Activated T-helper 2 cell treated with anti-CD3 and anti-CD28 coated beads, Interferon-gamma antibody, Interleukin-2, Interleukin-4, amounts not matched to agents 10 μg/mL and 5 μg/mL and 100 μg/mL, durations not matched to agents 14 hours and 24 hours and 36 hours (primary cell): ENCODE results near the gene GALNT17. TPM values are rescaled to one million over a fixed set of nuclear protein-coding genes. Genes with fewer than 3 reads are reported as not detected.

Experiments
- DNase-seq: peaks from one replicate; pipeline ENCODE4 v3.0.0; 2021; ENCODE audit warnings: low spot score
- H3K27ac Mint-ChIP-seq: one replicate; pipeline ENCODE4 v1.8.0; 2021; ENCODE audit warnings: mixed read lengths
- H3K27me3 Mint-ChIP-seq: one replicate; pipeline ENCODE4 v1.8.0; 2021; ENCODE audit warnings: low read depth, mixed read lengths
- H3K36me3 Mint-ChIP-seq: one replicate; pipeline ENCODE4 v1.8.0; 2021; ENCODE audit warnings: low read depth, mixed read lengths
- H3K4me1 Mint-ChIP-seq: one replicate; pipeline ENCODE4 v1.8.0; 2021; ENCODE audit warnings: low read depth, mixed read lengths
- H3K4me3 Mint-ChIP-seq: one replicate; pipeline ENCODE4 v1.8.0; 2021; ENCODE audit warnings: low read depth, mild to moderate bottlenecking, moderate library complexity, mixed read lengths
- H3K9me3 Mint-ChIP-seq: one replicate; pipeline ENCODE4 v1.8.0; 2021; ENCODE audit warnings: mixed read lengths
- intact Hi-C: fragments of 100-400 bp; cut with micrococcal nuclease; formaldehyde crosslinking; loops from one replicate; pipeline ENCODE4 v1.15.1; 2023
- total RNA-seq: library from RNA; stranded (reverse); gene quantifications from 2 replicates; pipeline ENCODE4 v1.2.3, GENCODE V29; 2022

The GALNT17 gene
- total RNA-seq, 1 donor from 2014 or later: not detected

DNA sequence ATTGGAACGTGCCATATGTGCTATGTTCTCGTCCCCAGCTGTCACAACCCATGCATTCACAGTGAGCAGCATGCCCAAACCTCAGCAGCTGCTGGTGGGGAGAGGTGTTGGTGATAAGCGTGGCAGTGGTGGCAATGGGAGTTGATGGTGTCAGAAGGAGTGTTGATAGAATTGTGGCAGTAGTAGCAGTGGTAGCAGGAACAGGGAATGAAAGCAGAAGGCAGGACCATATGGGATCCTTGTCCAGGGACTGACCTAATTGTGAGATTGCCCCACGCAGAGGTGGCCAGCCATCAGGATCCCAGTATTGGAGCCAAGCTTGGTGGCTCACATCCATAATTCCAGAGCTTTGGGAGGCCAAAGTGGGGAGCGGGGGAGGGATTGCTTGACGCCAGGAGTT lies 276.3 kb downstream of the GALNT17 start:
- Mint-ChIP-seq H3K4me1 (no peaks in the 10 kb centered on the region), H3K36me3 (no peaks in the 10 kb centered on the region), H3K4me3 (no peak overlapping the region), H3K27ac (no peak overlapping the region), H3K9me3 (peaks cover 55% of the 10 kb centered on the region), H3K27me3 (no peaks in the 10 kb centered on the region)
- DNase-seq: no peak
- intact Hi-C loops: no loop called here

DNA sequence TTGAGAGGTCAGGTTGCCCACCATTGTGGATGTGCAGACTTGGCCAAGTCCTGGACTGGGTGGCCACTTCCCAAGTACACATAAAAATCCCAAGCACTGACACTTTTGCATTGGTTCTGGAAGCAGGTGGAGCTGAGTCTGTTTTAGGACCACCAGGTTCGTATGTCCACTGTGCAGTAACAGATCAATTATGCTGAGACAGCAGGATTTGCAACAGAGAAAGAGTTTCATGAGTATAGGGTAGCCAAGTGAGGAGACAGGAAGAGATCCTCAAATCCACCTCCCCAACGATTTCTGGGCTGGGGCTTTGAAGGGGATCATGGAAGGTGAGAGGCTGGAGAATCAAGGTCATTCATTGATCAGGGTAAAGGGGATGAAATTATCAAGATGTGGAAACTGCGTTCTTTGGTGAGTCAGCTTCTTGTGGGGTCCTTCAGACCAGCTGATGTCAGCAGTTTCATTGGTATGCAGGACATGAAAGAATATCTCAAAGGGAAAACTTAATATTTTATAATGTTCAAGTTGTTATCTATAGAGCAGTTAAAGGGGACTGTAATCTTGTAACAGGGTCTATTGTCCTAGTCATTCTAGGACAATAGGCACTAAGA lies 277.7 kb downstream of the GALNT17 start:
- Mint-ChIP-seq H3K27ac (no peak overlapping the region), H3K4me3 (no peak overlapping the region), H3K27me3 (no peaks in the 10 kb centered on the region), H3K9me3 (peaks cover 52% of the 10 kb centered on the region), H3K36me3 (no peaks in the 10 kb centered on the region), H3K4me1 (no peaks in the 10 kb centered on the region)
- DNase-seq: no peak
- intact Hi-C loops: no loop called here

DNA sequence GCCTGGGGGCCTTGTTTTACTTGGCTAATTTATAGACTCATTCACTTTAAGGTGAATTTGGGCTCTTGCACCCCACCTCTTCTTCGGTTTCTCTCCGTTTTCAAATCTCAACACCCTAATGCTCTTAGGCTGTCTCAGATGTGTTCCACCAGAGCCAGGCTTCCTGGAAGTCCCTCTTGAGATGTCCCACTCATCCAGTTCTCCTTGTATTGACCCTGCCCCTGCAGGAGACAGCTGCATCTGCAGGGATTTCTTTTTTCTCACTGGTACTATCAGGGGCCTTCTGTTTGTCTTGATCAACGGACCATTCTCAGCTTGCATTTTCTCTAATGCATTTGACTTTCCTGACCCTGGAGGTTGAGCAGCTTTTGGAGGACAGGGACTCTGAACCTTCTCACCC lies 279.5 kb downstream of the GALNT17 start:
- Mint-ChIP-seq H3K9me3 (peaks cover 63% of the 10 kb centered on the region), H3K4me1 (no peaks in the 10 kb centered on the region), H3K4me3 (no peak overlapping the region), H3K36me3 (no peaks in the 10 kb centered on the region), H3K27ac (no peak overlapping the region), H3K27me3 (no peaks in the 10 kb centered on the region)
- intact Hi-C loops: no loop called here
- no peak for DNase-seq

DNA sequence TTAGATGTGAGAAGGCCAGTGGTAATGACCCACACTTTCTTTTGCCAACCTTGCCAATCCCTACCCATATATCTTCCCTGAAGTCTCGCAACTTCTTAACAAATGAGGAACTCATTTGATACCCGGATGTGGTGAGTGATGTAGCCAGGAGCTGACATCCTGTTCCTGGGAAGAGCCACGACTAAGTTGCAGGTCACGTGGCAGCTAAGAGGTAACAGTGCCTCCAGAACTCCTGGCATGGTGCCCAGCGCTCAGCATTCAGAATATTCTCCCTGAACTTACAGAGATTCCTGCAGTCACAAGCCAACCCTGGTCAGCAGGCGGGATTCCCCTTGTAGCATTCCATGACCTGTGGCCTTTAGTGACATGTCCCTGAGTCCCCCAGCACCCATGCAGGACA lies 282.5 kb downstream of the GALNT17 start:
- no peak overlapping the region for H3K4me3 Mint-ChIP-seq
- intact Hi-C loops: no loop called here
- no peak for DNase-seq
- no peaks in the 10 kb centered on the region for H3K36me3 Mint-ChIP-seq
- H3K27me3 Mint-ChIP-seq: no peaks in the 10 kb centered on the region
- H3K9me3 Mint-ChIP-seq: peaks cover 66% of the 10 kb centered on the region
- H3K4me1 Mint-ChIP-seq: no peaks in the 10 kb centered on the region
- H3K27ac Mint-ChIP-seq: no peak overlapping the region

DNA sequence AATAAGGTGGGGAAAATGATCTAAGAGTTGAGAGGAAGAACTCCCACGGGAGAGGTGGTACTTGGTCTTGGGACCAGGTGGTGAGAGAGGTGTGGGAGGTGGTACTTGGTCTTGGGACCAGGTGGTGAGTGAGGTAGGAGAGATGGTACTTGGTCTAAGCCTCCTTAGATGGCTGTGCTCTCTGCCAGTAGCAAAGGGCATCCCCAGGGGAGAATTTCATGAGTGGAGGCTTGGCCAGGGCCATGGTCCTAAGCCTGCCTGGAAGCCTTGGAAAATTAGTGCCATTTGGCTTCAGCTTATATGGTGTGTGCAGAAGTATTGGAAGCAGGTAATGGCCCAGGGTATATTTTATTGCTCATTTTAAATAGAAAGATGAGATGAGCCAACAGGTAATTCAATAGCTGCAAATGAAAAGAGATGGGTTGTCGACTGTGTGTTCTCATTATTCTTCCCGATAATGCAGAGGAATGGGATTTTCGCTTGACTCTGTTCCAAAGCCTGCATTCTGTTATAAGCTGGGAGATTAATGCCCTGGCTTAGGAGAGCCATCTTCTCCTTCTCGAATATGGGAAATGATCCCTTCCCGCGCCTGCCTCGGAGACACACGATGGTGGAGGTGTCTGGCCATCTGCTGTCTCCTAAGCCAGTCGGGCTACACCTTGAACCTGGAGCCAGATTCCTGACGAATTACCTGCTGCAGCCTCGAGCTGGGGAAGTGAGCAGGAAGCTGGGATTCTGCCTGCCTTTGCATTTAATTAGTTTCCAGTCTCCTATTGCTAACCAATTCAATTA lies 287.8 kb downstream of the GALNT17 start:
- H3K4me1 Mint-ChIP-seq: no peaks in the 10 kb centered on the region
- no peak overlapping the region for H3K4me3 Mint-ChIP-seq
- intact Hi-C loops: no loop called here
- no peaks in the 10 kb centered on the region for H3K36me3 Mint-ChIP-seq
- H3K9me3 Mint-ChIP-seq: peaks cover 57% of the 10 kb centered on the region
- no peak overlapping the region for H3K27ac Mint-ChIP-seq
- no peak for DNase-seq
- H3K27me3 Mint-ChIP-seq: no peaks in the 10 kb centered on the region

DNA sequence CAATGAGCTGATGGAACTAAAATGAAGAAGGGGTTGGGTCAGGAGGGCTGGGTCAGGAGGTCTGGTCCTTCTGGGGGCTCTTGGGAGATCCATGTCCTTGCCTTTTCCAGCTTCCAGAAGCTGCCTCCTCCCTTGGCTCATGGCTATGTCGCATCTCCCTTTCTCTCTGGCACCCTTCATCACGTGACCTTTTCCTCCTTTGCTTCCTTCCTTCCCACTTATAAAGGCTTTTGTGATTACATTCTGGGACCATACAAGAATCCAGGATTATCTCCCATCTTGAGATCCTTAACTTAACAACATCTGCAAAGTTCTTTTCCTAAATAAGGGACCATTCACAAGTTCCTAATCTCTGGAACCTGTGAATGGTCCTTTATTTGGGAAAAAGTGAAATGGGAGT lies 290.2 kb downstream of the GALNT17 start:
- no peak for DNase-seq
- H3K4me1 Mint-ChIP-seq: no peaks in the 10 kb centered on the region
- no peak overlapping the region for H3K27ac Mint-ChIP-seq
- H3K36me3 Mint-ChIP-seq: no peaks in the 10 kb centered on the region
- intact Hi-C loops: no loop called here
- H3K4me3 Mint-ChIP-seq: no peak overlapping the region
- H3K27me3 Mint-ChIP-seq: no peaks in the 10 kb centered on the region
- H3K9me3 Mint-ChIP-seq: peaks cover 50% of the 10 kb centered on the region

DNA sequence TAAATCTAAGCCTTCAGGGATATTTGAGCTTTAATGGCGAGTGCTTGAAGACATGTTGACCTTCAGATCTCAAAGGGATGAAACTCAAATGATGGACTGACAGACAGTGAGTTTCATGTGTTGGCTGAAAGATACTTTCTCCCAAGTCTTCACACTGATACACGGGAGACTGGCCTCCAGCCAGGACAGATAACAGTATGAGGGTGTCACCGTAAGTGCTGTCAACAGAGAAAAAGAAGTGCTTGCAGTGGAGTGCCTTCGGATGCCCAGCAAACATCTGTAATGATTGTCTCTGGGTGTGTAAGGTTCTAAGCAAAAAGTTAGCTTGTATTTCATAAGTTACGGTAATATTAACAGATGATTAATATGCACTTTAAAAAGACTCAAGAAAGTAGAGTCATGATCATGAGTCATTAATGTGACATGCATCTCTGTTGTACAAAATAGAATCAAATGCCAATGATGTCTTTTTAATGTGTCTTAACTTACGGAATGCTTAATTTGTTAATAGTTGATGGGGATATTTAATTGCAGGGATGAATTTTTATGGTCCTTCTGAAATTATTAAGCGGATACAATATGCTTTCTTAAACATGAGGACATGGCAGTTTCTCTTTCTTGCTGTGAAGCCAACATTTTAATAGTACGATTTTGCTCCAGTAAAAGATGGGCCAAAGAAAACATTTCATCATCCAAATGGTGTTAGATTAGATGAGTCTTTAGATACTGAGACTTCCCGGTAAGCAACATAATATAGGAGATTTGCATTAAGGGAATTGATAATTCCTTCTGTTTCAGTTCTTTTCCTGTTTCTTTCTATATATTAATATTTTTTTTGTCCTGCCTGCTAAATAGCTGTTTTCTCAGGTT lies 292.5 kb downstream of the GALNT17 start:
- no peaks in the 10 kb centered on the region for H3K4me1 Mint-ChIP-seq
- no peak for DNase-seq
- no peaks in the 10 kb centered on the region for H3K27me3 Mint-ChIP-seq
- H3K36me3 Mint-ChIP-seq: no peaks in the 10 kb centered on the region
- no peak overlapping the region for H3K27ac Mint-ChIP-seq
- peaks cover 50% of the 10 kb centered on the region for H3K9me3 Mint-ChIP-seq
- intact Hi-C loops: no loop called here
- H3K4me3 Mint-ChIP-seq: no peak overlapping the region

DNA sequence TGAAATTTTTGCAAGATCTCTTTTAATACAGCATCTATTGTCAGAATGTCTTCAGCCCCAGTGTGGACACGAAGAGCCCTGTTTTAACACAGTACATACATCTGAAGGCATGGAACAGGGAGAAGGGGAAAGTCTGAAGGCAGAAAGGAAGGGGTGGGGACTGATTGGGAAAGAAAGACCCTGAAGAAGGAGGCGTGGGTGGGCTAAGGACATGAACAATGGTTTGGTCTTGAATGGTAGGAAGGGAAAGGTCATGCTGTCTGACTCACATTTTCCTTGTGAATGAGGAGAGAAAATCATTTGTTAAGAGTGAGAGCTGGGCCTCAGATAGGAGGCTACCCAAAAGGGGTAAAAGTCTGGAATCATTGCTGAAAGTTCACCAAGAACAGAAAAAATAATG lies 297.1 kb downstream of the GALNT17 start:
- H3K4me3 Mint-ChIP-seq: no peak overlapping the region
- no peak overlapping the region for H3K27ac Mint-ChIP-seq
- no peaks in the 10 kb centered on the region for H3K36me3 Mint-ChIP-seq
- DNase-seq: no peak
- H3K4me1 Mint-ChIP-seq: no peaks in the 10 kb centered on the region
- intact Hi-C loops: no loop called here
- no peaks in the 10 kb centered on the region for H3K27me3 Mint-ChIP-seq
- H3K9me3 Mint-ChIP-seq: peaks cover 48% of the 10 kb centered on the region

DNA sequence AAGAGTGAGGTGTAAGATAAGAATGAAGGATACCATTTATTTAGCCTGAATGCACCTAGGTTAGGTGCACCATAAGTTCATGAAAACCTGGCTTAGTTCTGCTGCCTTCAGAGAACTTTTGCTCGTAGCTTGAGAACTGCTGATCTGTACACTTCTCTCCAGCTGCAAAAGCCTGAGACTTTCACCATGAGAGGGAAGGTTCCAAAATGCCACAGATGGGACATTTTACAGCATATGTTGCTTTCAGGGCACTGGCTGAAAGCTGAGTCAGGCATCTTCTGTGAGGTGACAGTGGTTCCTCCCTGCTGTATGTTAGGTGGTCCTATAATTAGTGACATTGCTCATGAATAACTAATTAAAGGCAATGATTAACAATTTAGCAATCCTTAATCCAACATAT lies 298.3 kb downstream of the GALNT17 start:
- intact Hi-C loops: no loop called here
- Mint-ChIP-seq H3K9me3 (peaks cover 43% of the 10 kb centered on the region), H3K36me3 (no peaks in the 10 kb centered on the region), H3K27me3 (no peaks in the 10 kb centered on the region), H3K4me3 (no peak overlapping the region), H3K4me1 (no peaks in the 10 kb centered on the region), H3K27ac (no peak overlapping the region)
- no peak for DNase-seq

DNA sequence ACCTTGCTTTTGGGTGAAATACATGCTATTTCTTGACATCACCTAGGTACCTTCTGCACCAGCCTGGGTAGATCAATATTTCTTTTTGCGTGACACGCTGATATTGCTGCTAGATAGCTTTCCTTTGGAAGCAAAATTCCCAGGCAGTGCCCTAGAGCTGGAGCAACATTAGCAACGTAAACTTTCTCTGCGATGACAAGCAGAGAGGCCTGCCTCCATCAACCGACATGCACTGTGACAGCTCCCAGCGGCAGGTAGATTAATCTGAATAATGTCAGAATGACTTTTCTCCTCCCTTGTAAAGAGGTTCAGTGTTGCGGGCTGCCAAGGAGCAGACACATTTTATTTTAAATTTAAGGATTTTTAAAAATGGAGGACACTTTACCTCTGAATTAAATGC lies 307.4 kb downstream of the GALNT17 start:
- Mint-ChIP-seq H3K27ac (no peak overlapping the region), H3K4me1 (no peaks in the 10 kb centered on the region), H3K36me3 (no peaks in the 10 kb centered on the region), H3K9me3 (peaks cover 45% of the 10 kb centered on the region), H3K4me3 (no peak overlapping the region), H3K27me3 (no peaks in the 10 kb centered on the region)
- DNase-seq: no peak
- intact Hi-C loops: no loop called here

DNA sequence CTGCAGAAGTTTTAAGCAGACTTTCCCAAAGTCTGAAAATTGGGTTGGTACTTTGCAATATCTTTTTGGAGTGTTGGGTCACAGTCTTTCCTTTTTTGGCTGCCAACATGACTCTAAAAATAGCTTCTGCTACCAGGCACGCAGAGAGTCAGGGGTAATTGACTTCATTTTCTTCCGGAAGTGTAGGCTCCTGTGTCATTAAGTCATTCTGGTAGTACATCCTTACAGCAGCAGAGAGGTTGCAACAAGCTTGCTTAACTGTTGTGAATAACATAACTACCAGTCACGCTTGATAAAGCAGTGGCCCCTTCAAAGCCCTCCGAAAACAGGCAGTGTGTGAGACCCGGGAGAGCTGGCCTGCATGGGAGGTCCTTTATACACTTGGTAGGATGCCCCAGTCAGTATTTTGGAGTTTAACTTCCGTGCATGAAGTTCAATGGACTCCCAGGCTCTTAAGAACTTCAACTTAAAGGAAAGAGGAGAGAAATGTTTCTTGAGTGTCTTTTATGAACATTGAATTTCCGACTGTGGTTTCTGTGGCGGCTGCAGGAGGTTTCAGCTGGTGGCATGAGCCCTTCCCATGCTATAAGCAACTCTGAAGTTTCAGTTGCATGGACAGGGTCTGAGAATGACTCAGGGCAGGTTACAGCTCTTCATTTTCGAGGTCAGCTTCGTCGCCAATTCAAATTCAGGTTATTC lies 310.7 kb downstream of the GALNT17 start:
- no peaks in the 10 kb centered on the region for H3K27me3 Mint-ChIP-seq
- intact Hi-C loops: no loop called here
- H3K36me3 Mint-ChIP-seq: no peaks in the 10 kb centered on the region
- H3K9me3 Mint-ChIP-seq: peaks cover 48% of the 10 kb centered on the region
- no peak for DNase-seq
- H3K27ac Mint-ChIP-seq: no peak overlapping the region
- no peaks in the 10 kb centered on the region for H3K4me1 Mint-ChIP-seq
- no peak overlapping the region for H3K4me3 Mint-ChIP-seq

DNA sequence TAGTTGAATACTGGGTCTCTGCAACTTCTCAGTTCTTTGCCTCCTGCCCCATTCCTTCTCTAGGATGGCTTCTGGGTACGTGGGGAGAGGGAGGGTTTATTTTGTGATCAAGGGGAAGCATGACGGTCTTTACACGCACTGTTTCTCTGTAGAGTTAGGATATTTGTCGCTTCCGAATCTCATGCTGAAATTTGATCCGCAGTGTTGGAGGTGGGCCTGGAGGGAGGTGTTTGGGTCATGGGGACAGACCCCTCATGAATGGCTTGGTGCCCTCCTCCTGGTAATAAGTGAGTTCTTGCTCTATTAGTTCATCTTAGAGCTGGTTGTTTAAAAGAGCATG lies 311.2 kb downstream of the GALNT17 start:
- intact Hi-C loops: no loop called here
- no peak overlapping the region for H3K27ac Mint-ChIP-seq

More for the DNA sequence above, 311.2 kb downstream of the GALNT17 start:
- no peak for DNase-seq
- H3K9me3 Mint-ChIP-seq: peaks cover 53% of the 10 kb centered on the region
- no peaks in the 10 kb centered on the region for H3K4me1 Mint-ChIP-seq
- H3K4me3 Mint-ChIP-seq: no peak overlapping the region
- H3K36me3 Mint-ChIP-seq: no peaks in the 10 kb centered on the region
- H3K27me3 Mint-ChIP-seq: no peaks in the 10 kb centered on the region
